ENCODE results near the gene VPS16. TPM values are rescaled to one million over a fixed set of nuclear protein-coding genes. Genes with fewer than 3 reads are reported as not detected.
"Not testable (repeated sequence)": the region's sequence is repeated elsewhere in the genome, so short reads cannot be mapped to it uniquely, and the experiment has no call there.

VPS16 gene
- total and polyA plus RNA-seq, 4 donors = 35.3 to 71.6 (median 61.2) TPM

DNA sequence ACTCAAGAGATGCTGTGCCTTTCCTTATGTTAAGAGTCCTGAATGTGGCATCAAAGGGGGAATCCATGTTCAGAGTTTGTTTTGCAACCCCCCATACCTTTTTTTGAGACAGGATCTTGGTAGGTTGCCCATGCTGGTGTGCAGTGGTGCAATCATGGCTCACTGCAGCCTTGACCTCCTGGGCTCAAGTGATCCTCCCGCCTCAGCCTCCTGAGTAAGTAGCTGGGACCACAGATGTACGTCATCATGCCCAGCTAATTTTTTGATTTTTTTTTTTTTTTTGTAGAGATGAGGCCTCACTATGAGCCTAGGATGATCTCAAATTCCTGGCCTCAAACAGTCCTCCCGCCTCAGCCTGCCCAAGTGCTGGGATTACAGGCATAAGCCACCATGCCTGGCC is 49.3 kb downstream of the VPS16 start:
- no peak overlapping the region for H3K27ac ChIP-seq (ENCODE audit: low read depth, low read length)
- DNase-seq (ENCODE audit: low read depth in 4 of 6, low spot score in 6 of 6) = no peak
- no peaks in the 10 kb centered on the region for H3K4me1 ChIP-seq (ENCODE audit: control insufficient read depth, insufficient read depth, low read length)
- H3K27me3 ChIP-seq (ENCODE audit: control insufficient read depth, insufficient read depth, low read length) = no peaks in the 10 kb centered on the region
- WGBS (ENCODE audit: insufficient coverage) = 80% methylated on average over 1 of the region's 3 CpGs
- no peak overlapping the region for H3K4me3 ChIP-seq (ENCODE audit: low read depth, low read length)
- H3K36me3 ChIP-seq (ENCODE audit: control insufficient read depth, insufficient read depth, low read length) = no peaks in the 10 kb centered on the region
- no peaks in the 10 kb centered on the region for H3K9me3 ChIP-seq (ENCODE audit: control insufficient read depth, insufficient read depth, low read length)

DNA sequence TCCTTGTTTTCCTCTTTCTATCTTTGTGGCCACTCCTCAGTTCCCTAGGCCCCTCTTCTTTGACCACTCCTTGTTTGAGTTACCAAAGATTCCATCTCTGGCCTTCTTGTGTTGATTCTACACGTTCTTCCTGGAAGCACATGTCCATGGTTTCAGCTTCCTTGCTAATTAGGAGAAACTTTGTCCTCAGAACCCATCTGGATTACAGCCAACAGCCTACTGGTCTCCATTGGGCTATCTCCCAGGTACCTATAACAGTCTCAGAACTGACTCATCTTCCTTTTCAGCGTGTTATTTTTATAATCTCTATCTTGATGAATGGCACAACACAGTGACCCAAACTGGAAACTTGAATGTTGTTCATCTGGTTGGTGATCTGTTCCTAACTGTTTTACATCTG is 50.2 kb downstream of the VPS16 start:
- no peak for DNase-seq (ENCODE audit: low read depth in 4 of 6, low spot score in 6 of 6)
- H3K27ac ChIP-seq (ENCODE audit: low read depth, low read length) = no peak overlapping the region
- WGBS (ENCODE audit: insufficient coverage) = 22% methylated on average over 1 of the region's 2 CpGs

DNA sequence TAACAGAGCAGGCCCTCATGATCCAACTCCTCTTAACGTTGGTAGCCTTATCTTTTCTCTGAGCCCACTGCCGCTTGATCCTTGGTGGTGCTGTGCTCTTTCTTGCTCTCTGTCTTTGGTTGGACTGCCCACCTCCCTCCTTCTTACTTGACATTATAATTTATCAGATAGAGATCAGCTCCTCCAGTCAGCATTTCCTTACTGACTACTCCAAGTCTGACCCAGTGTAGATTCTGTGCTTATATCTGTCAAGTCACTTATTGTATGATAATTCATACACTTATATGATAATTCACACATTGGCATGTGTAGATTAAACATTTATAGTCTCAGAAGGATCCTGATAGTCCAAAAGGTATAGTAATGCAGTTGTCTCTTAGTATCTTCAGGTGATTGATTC is 50.8 kb downstream of the VPS16 start:
- WGBS (ENCODE audit: insufficient coverage) = 71% methylated on average over 1 of the region's 2 CpGs
- Histone ChIP-seq H3K36me3 (ENCODE audit: control insufficient read depth, insufficient read depth, low read length) (no peaks in the 10 kb centered on the region), H3K27ac (ENCODE audit: low read depth, low read length) (no peak overlapping the region), H3K4me1 (ENCODE audit: control insufficient read depth, insufficient read depth, low read length) (no peaks in the 10 kb centered on the region), H3K9me3 (ENCODE audit: control insufficient read depth, insufficient read depth, low read length) (no peaks in the 10 kb centered on the region), H3K4me3 (ENCODE audit: low read depth, low read length) (no peak overlapping the region), H3K27me3 (ENCODE audit: control insufficient read depth, insufficient read depth, low read length) (no peaks in the 10 kb centered on the region)
- no peak for DNase-seq (ENCODE audit: low read depth in 4 of 6, low spot score in 6 of 6)

More for the DNA sequence above, 50.2 kb downstream of the VPS16 start:
- Histone ChIP-seq H3K4me1 (ENCODE audit: control insufficient read depth, insufficient read depth, low read length) (no peaks in the 10 kb centered on the region), H3K36me3 (ENCODE audit: control insufficient read depth, insufficient read depth, low read length) (no peaks in the 10 kb centered on the region), H3K9me3 (ENCODE audit: control insufficient read depth, insufficient read depth, low read length) (no peaks in the 10 kb centered on the region), H3K27me3 (ENCODE audit: control insufficient read depth, insufficient read depth, low read length) (no peaks in the 10 kb centered on the region), H3K4me3 (ENCODE audit: low read depth, low read length) (no peak overlapping the region)

DNA sequence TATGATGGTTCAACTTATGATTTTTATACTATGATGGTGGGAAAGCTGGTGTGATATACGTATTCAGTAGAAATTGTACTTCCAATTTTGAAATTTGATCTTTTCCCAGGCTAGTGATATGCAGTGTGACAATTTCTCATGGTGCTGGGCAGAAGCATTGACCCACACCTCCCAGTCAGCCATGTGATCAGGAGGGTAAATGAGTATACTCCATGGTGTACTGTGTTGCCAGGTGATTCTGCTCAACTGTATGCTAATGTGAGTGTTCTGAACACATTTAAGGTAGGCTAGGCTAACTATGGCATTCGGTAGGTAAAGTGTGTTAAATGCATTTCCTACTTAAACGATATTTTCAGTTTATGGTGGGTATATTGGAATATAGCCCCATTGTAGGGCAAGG is 51.8 kb downstream of the VPS16 start:
- WGBS (ENCODE audit: insufficient coverage) = 100% methylated on average over 1 of the region's 3 CpGs
- Histone ChIP-seq H3K4me1 (ENCODE audit: control insufficient read depth, insufficient read depth, low read length) (no peaks in the 10 kb centered on the region), H3K27ac (ENCODE audit: low read depth, low read length) (no peak overlapping the region), H3K9me3 (ENCODE audit: control insufficient read depth, insufficient read depth, low read length) (no peaks in the 10 kb centered on the region), H3K36me3 (ENCODE audit: control insufficient read depth, insufficient read depth, low read length) (no peaks in the 10 kb centered on the region), H3K27me3 (ENCODE audit: control insufficient read depth, insufficient read depth, low read length) (no peaks in the 10 kb centered on the region), H3K4me3 (ENCODE audit: low read depth, low read length) (no peak overlapping the region)
- DNase-seq (ENCODE audit: low read depth in 4 of 6, low spot score in 6 of 6) = no peak

GRCh38 chr20:2894221-2894620 is 53.7 kb downstream of the VPS16 start:
- WGBS (ENCODE audit: insufficient coverage) = 92% methylated on average over 2 of the region's 2 CpGs
- Histone ChIP-seq H3K4me3 (ENCODE audit: low read depth, low read length) (no peak overlapping the region), H3K27ac (ENCODE audit: low read depth, low read length) (no peak overlapping the region), H3K27me3 (ENCODE audit: control insufficient read depth, insufficient read depth, low read length) (no peaks in the 10 kb centered on the region), H3K4me1 (ENCODE audit: control insufficient read depth, insufficient read depth, low read length) (no peaks in the 10 kb centered on the region), H3K9me3 (ENCODE audit: control insufficient read depth, insufficient read depth, low read length) (no peaks in the 10 kb centered on the region), H3K36me3 (ENCODE audit: control insufficient read depth, insufficient read depth, low read length) (no peaks in the 10 kb centered on the region)
- DNase-seq (ENCODE audit: low read depth in 4 of 6, low spot score in 6 of 6) = no peak

DNA sequence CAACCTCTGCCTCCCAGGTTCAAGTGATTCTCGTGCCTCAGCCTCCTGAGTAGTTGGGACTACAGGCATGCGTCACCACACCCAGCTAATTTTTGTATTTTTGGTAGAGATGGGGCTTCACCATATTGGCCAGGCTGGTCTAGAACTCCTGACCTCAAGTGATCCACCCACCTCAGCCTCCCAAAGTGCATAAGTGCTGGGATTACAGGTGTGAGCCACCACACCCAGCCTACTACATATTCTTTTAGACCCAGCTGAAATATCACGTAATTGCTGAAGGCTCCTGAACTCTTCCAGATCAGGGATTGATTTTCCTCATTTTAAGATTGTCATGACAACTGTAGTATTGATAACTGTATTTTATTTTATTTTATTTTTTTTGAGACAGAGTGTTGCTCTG is 54.6 kb downstream of the VPS16 start:
- not testable (repeated sequence) for H3K4me3 ChIP-seq (ENCODE audit: low read depth, low read length); DNase-seq (ENCODE audit: low read depth in 4 of 6, low spot score in 6 of 6); H3K36me3 ChIP-seq (ENCODE audit: control insufficient read depth, insufficient read depth, low read length); H3K27ac ChIP-seq (ENCODE audit: low read depth, low read length); H3K9me3 ChIP-seq (ENCODE audit: control insufficient read depth, insufficient read depth, low read length); H3K27me3 ChIP-seq (ENCODE audit: control insufficient read depth, insufficient read depth, low read length); H3K4me1 ChIP-seq (ENCODE audit: control insufficient read depth, insufficient read depth, low read length)
- no CpG with 5 or more reads among the region's 3 CpGs for WGBS (ENCODE audit: insufficient coverage)

- H3K27ac ChIP-seq (ENCODE audit: low read depth, low read length) = no peak overlapping the region
- WGBS (ENCODE audit: insufficient coverage) = 100% methylated on average over 2 of the region's 3 CpGs
- H3K9me3 ChIP-seq (ENCODE audit: control insufficient read depth, insufficient read depth, low read length) = no peaks in the 10 kb centered on the region
- no peak for DNase-seq (ENCODE audit: low read depth in 4 of 6, low spot score in 6 of 6)
- H3K27me3 ChIP-seq (ENCODE audit: control insufficient read depth, insufficient read depth, low read length) = no peaks in the 10 kb centered on the region
- H3K4me1 ChIP-seq (ENCODE audit: control insufficient read depth, insufficient read depth, low read length) = peaks cover 2% of the 10 kb centered on the region
- H3K36me3 ChIP-seq (ENCODE audit: control insufficient read depth, insufficient read depth, low read length) = no peaks in the 10 kb centered on the region
- no peak overlapping the region for H3K4me3 ChIP-seq (ENCODE audit: low read depth, low read length)
These were observed 58.7 kb downstream of the VPS16 start for GRCh38 chr20:2899243-2899642.

DNA sequence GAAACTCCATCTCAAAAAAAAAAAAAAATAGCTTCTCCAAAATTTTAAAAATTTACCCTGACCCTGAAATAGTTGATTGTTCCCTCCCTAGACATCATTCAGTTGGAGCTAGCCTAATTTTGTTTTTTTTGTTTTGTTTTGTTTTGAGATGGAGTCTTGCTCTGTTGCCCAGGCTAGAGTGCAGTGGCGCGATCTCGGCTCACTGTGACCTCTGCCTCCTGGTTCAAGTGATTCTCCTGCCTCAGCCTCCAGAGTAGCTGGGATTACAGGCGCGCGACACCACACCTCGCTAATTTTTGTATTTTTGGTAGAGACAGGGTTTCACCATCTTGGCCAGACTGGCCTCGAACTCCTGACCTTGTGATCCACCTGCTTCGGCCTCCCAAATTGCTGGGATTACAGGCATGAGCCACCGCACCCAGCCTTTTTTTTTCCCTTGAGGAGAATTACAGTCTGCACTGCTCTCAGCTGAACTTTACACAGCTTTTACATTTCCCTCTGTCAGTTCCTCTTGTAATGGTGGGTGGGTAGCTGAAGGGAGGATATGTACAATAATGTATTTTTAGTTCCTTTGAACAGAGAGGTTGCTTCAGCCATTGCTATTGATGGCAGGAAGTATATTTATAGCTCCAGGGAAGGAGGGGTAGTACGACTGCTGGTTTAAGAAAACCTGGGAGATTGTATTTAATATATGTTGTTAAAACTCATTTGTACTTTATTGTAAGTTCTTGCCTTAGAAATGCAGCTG is 60.5 kb downstream of the VPS16 start:
- no peaks in the 10 kb centered on the region for H3K36me3 ChIP-seq (ENCODE audit: control insufficient read depth, insufficient read depth, low read length)

DNA sequence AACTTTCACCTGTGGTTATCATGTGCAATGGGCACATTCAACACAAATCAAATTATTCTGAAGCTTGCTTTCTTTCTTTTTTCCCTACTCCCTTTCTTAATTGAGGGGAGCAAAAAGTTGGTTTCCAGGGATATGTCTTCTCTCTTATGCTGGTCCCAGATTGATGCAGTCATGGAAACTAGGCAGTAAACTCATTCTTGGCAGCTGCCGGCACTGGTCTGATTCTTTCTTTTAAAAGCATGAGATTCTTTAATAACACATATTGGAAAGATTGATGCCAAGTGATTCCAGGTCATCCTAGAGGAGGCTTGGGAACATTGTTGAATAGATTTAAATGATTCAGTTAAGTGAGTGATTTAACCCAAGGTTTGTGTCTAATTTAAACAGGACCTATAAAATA is 61.7 kb downstream of the VPS16 start:
- peak in 1 of 6 donors; percentile 27 for DNase-seq (ENCODE audit: low read depth in 4 of 6, low spot score in 6 of 6)

More for the DNA sequence above, 60.5 kb downstream of the VPS16 start:
- no peaks in the 10 kb centered on the region for H3K9me3 ChIP-seq (ENCODE audit: control insufficient read depth, insufficient read depth, low read length)
- H3K27ac ChIP-seq (ENCODE audit: low read depth, low read length) = no peak overlapping the region
- DNase-seq (ENCODE audit: low read depth in 4 of 6, low spot score in 6 of 6) = peak in 1 of 6 donors; percentile 7
- WGBS (ENCODE audit: insufficient coverage) = 88% methylated on average over 10 of the region's 11 CpGs
- H3K4me1 ChIP-seq (ENCODE audit: control insufficient read depth, insufficient read depth, low read length) = peaks cover 2% of the 10 kb centered on the region
- no peaks in the 10 kb centered on the region for H3K27me3 ChIP-seq (ENCODE audit: control insufficient read depth, insufficient read depth, low read length)
- no peak overlapping the region for H3K4me3 ChIP-seq (ENCODE audit: low read depth, low read length)

GRCh38 chr20:2902818-2903217 is 62.3 kb downstream of the VPS16 start:
- Histone ChIP-seq H3K4me3 (ENCODE audit: low read depth, low read length) (no peak overlapping the region), H3K4me1 (ENCODE audit: control insufficient read depth, insufficient read depth, low read length) (peaks cover 2% of the 10 kb centered on the region), H3K27ac (ENCODE audit: low read depth, low read length) (no peak overlapping the region), H3K27me3 (ENCODE audit: control insufficient read depth, insufficient read depth, low read length) (no peaks in the 10 kb centered on the region), H3K9me3 (ENCODE audit: control insufficient read depth, insufficient read depth, low read length) (no peaks in the 10 kb centered on the region), H3K36me3 (ENCODE audit: control insufficient read depth, insufficient read depth, low read length) (no peaks in the 10 kb centered on the region)
- no CpG with 5 or more reads among the region's 3 CpGs for WGBS (ENCODE audit: insufficient coverage)
- no peak for DNase-seq (ENCODE audit: low read depth in 4 of 6, low spot score in 6 of 6)

More for the DNA sequence above, 61.7 kb downstream of the VPS16 start:
- Histone ChIP-seq H3K36me3 (ENCODE audit: control insufficient read depth, insufficient read depth, low read length) (no peaks in the 10 kb centered on the region), H3K27ac (ENCODE audit: low read depth, low read length) (no peak overlapping the region), H3K27me3 (ENCODE audit: control insufficient read depth, insufficient read depth, low read length) (no peaks in the 10 kb centered on the region), H3K4me3 (ENCODE audit: low read depth, low read length) (no peak overlapping the region), H3K9me3 (ENCODE audit: control insufficient read depth, insufficient read depth, low read length) (no peaks in the 10 kb centered on the region), H3K4me1 (ENCODE audit: control insufficient read depth, insufficient read depth, low read length) (peaks cover 2% of the 10 kb centered on the region)
- WGBS (ENCODE audit: insufficient coverage) = no CpG with 5 or more reads among the region's 1 CpG
